Neural cell (in vitro differentiated cells): ENCODE data around the gene SOCS6. TPM values are rescaled to one million over a fixed set of nuclear protein-coding genes. Genes with fewer than 3 reads are reported as not detected.

Experiments
- H2AFZ ChIP-seq: fragments of 200-600, 300-800 bp; sonication (generic), shearing (Covaris generic); 2 replicates; pipeline ENCODE4 v1.6.0; 2014; ENCODE audit warnings: low read depth, mild to moderate bottlenecking, antibody characterized with exemption, low read length, moderate library complexity
- H3F3A ChIP-seq: fragments of 200-600 bp; shearing (Covaris generic); 2 replicates; pipeline ENCODE4 v1.6.1; 2016; ENCODE audit warnings: mild to moderate bottlenecking, moderate library complexity, mixed read lengths, antibody characterized with exemption, low read length; ENCODE audit not compliant: insufficient read depth, poor library complexity, severe bottlenecking
- H3K27ac ChIP-seq: fragments of 200-600, 300-800 bp; sonication (generic), shearing (Covaris generic); 2 replicates; pipeline ENCODE4 v1.5.1; 2014; ENCODE audit warnings: mild to moderate bottlenecking, low read length, moderate library complexity
- H3K27me3 ChIP-seq: fragments of 300-800, 200-600 bp; sonication (generic), shearing (Covaris generic); 2 replicates; pipeline ENCODE4 v1.6.0; 2014; ENCODE audit warnings: mild to moderate bottlenecking, low read depth, low read length, moderate library complexity; ENCODE audit not compliant: insufficient read depth
- H3K36me3 ChIP-seq: fragments of 300-800, 200-600 bp; sonication (generic), shearing (Covaris generic); 2 replicates; pipeline ENCODE4 v1.5.1; 2014; ENCODE audit warnings: mild to moderate bottlenecking, antibody characterized with exemption, low read length, moderate library complexity; ENCODE audit not compliant: insufficient read depth
- H3K4me2 ChIP-seq: fragments of 300-800, 200-600 bp; sonication (generic), shearing (Covaris generic); 2 replicates; pipeline ENCODE4 v1.6.0; 2014; ENCODE audit warnings: mild to moderate bottlenecking, low read length
- H3K4me3 ChIP-seq: fragments of 300-800, 200-600 bp; sonication (generic), shearing (Covaris generic); 2 replicates; pipeline ENCODE4 v1.5.1; 2014; ENCODE audit warnings: mild to moderate bottlenecking, low read length, moderate library complexity
- H3K79me2 ChIP-seq: fragments of 200-600 bp; shearing (Covaris generic); replicated peaks from 2 replicates; pipeline ENCODE4 v1.6.0; 2014; ENCODE audit warnings: mild to moderate bottlenecking, low read length, moderate library complexity; ENCODE audit not compliant: insufficient read depth
- H3K9ac ChIP-seq: fragments of 300-800, 200-600 bp; sonication (generic), shearing (Covaris generic); 2 replicates; pipeline ENCODE4 v1.6.1; 2016; ENCODE audit warnings: mild to moderate bottlenecking, low read length, mixed read lengths
- H3K9me2 ChIP-seq: fragments of 200-600 bp; shearing (Covaris generic); 2 replicates; pipeline ENCODE4 v1.6.1; 2016; ENCODE audit warnings: mild to moderate bottlenecking, low read length, mixed read lengths; ENCODE audit not compliant: insufficient read depth
- H3K9me3 ChIP-seq: fragments of 200-600, 300-800 bp; sonication (generic), shearing (Covaris generic); 2 replicates; pipeline ENCODE4 v1.6.1; 2016; ENCODE audit warnings: mild to moderate bottlenecking, mixed run types, low read length, moderate library complexity, mixed read lengths
- H4K20me1 ChIP-seq: fragments of 200-600 bp; shearing (Covaris generic); 2 replicates; pipeline ENCODE4 v1.6.1; 2016; ENCODE audit warnings: mild to moderate bottlenecking, mixed run types; ENCODE audit not compliant: insufficient read depth
- EP300 ChIP-seq: fragments of 450-650 bp; conservative IDR thresholded peaks from 2 replicates; pipeline ENCODE4 v1.6.1; 2014; ENCODE audit warnings: antibody characterized with exemption, mild to moderate bottlenecking, moderate library complexity; ENCODE audit not compliant: poor library complexity, severe bottlenecking
- EZH2 ChIP-seq: fragments of 200-600, 300-800 bp; shearing (Covaris generic), sonication (generic); IDR thresholded peaks from 2 replicates; pipeline ENCODE4 v1.6.1; 2014; ENCODE audit warnings: antibody characterized with exemption, low read length, borderline replicate concordance, mild to moderate bottlenecking; ENCODE audit not compliant: insufficient read depth, poor library complexity, severe bottlenecking
- MXI1 ChIP-seq: fragments of 450-650 bp; conservative IDR thresholded peaks from 2 replicates; pipeline ENCODE4 v1.6.1; 2014; ENCODE audit warnings: antibody characterized with exemption, mild to moderate bottlenecking; ENCODE audit not compliant: poor library complexity, severe bottlenecking
- POLR2AphosphoS5 ChIP-seq: IDR thresholded peaks from 2 replicates; pipeline ENCODE4 v1.6.1; 2012
- RAD21 ChIP-seq: fragments of 450-650 bp; conservative IDR thresholded peaks from 2 replicates; pipeline ENCODE4 v1.6.1; 2014; ENCODE audit warnings: antibody characterized with exemption, mild to moderate bottlenecking, moderate library complexity
- SMC3 ChIP-seq: fragments of 450-650 bp; conservative IDR thresholded peaks from 2 replicates; pipeline ENCODE4 v1.6.1; 2014; ENCODE audit warnings: antibody characterized with exemption, mild to moderate bottlenecking, moderate library complexity; ENCODE audit not compliant: poor library complexity
- TAF1 ChIP-seq: IDR thresholded peaks from 2 replicates; pipeline ENCODE4 v1.6.1; 2012; ENCODE audit warnings: low read depth
- polyA plus RNA-seq: library from polyadenylated mRNA; depleted of rRNA; stranded (reverse); fragments of >200 nt; gene quantifications from 2 replicates; pipeline ENCODE4 v1.2.3, GENCODE V29; 2014
- TF ChIP-seq, protein P1 (sequence below): fragments of 450-650 bp; IDR thresholded peaks from 2 replicates; pipeline ENCODE4 v1.5.1; 2014; ENCODE audit warnings: antibody characterized with exemption, mild to moderate bottlenecking, moderate library complexity; ENCODE audit not compliant: poor library complexity, severe bottlenecking
- TF ChIP-seq, protein P2 (sequence below): IDR thresholded peaks from 2 replicates; pipeline ENCODE4 v1.6.1; 2012; ENCODE audit warnings: borderline replicate concordance

The SOCS6 gene
- polyA plus RNA-seq, 1 donor from 2014 or later, result 21.9 TPM

DNA sequence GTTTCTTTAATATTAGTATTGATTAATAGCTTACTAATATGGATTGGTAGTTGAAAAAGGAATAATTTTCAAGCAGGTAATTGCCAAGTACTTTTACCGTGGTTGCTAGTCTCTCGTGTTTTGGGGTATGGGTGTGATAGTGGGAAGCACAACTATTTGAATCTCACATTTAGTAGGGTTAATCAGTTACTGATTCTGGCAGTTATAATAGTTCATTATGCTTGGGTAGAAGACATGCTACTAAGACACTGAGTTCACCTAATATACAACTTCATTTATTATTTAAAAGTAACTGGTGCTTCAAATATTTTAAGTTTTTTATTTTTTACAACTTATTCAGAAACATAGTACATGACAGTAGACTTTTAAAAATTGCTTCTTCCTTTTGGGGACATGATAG lies 33.5 kb downstream of the SOCS6 start:
- H4K20me1 ChIP-seq, result no peaks in the 10 kb centered on the region
- H3K36me3 ChIP-seq, result peaks cover 9% of the 10 kb centered on the region
- no peaks in the 10 kb centered on the region for H3K9me2 ChIP-seq
- H3K9ac ChIP-seq, result no peak overlapping the region
- H2AFZ ChIP-seq, result no peak overlapping the region
- H3K9me3 ChIP-seq, result peaks cover 4% of the 10 kb centered on the region
- TF ChIP-seq TAF1 (no peak), SMC3 (no peak), POLR2AphosphoS5 (no peak), EP300 (no peak)
- TF ChIP-seq, protein P1, sequence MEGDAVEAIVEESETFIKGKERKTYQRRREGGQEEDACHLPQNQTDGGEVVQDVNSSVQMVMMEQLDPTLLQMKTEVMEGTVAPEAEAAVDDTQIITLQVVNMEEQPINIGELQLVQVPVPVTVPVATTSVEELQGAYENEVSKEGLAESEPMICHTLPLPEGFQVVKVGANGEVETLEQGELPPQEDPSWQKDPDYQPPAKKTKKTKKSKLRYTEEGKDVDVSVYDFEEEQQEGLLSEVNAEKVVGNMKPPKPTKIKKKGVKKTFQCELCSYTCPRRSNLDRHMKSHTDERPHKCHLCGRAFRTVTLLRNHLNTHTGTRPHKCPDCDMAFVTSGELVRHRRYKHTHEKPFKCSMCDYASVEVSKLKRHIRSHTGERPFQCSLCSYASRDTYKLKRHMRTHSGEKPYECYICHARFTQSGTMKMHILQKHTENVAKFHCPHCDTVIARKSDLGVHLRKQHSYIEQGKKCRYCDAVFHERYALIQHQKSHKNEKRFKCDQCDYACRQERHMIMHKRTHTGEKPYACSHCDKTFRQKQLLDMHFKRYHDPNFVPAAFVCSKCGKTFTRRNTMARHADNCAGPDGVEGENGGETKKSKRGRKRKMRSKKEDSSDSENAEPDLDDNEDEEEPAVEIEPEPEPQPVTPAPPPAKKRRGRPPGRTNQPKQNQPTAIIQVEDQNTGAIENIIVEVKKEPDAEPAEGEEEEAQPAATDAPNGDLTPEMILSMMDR, result no peak
- H3K4me3 ChIP-seq, result no peak overlapping the region
- H3F3A ChIP-seq, result no peaks in the 10 kb centered on the region
- peaks cover 33% of the 10 kb centered on the region for H3K79me2 ChIP-seq
- H3K4me2 ChIP-seq, result no peak overlapping the region
- H3K27me3 ChIP-seq, result no peaks in the 10 kb centered on the region
- H3K27ac ChIP-seq, result no peak overlapping the region

DNA sequence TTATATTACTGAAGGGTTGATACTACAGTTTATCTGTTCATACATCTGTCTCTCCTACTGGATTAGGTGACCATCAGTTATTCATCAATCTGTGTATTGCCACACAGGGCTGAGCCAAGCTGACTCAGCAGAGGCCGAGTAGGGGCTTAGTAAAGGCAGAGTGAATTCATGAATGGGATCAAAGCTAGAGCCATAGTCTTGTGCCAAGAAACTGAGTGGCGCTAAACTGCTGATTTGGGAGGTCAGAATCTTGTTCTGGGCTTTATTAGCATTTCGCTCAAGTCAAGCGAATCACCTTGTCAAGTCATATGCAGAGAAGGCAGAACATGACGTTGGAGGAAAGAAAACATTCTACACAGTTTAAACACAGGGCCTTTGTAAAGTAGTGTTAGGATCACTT lies 34.1 kb downstream of the SOCS6 start:
- Histone ChIP-seq H3K4me2 (no peak overlapping the region), H3K36me3 (peaks cover 9% of the 10 kb centered on the region), H3K9ac (no peak overlapping the region), H3K9me3 (peaks cover 4% of the 10 kb centered on the region), H3K4me3 (no peak overlapping the region), H2AFZ (no peak overlapping the region), H3K27ac (no peak overlapping the region), H3K79me2 (peaks cover 33% of the 10 kb centered on the region), H3K9me2 (no peaks in the 10 kb centered on the region), H3K27me3 (no peaks in the 10 kb centered on the region), H3F3A (no peaks in the 10 kb centered on the region), H4K20me1 (no peaks in the 10 kb centered on the region)
- no peak for TF ChIP-seq RAD21
- TF ChIP-seq EZH2, result no peak
- TF ChIP-seq MXI1, result no peak
- no peak for TF ChIP-seq POLR2AphosphoS5
- TF ChIP-seq EP300, result no peak
- TF ChIP-seq, protein P2, sequence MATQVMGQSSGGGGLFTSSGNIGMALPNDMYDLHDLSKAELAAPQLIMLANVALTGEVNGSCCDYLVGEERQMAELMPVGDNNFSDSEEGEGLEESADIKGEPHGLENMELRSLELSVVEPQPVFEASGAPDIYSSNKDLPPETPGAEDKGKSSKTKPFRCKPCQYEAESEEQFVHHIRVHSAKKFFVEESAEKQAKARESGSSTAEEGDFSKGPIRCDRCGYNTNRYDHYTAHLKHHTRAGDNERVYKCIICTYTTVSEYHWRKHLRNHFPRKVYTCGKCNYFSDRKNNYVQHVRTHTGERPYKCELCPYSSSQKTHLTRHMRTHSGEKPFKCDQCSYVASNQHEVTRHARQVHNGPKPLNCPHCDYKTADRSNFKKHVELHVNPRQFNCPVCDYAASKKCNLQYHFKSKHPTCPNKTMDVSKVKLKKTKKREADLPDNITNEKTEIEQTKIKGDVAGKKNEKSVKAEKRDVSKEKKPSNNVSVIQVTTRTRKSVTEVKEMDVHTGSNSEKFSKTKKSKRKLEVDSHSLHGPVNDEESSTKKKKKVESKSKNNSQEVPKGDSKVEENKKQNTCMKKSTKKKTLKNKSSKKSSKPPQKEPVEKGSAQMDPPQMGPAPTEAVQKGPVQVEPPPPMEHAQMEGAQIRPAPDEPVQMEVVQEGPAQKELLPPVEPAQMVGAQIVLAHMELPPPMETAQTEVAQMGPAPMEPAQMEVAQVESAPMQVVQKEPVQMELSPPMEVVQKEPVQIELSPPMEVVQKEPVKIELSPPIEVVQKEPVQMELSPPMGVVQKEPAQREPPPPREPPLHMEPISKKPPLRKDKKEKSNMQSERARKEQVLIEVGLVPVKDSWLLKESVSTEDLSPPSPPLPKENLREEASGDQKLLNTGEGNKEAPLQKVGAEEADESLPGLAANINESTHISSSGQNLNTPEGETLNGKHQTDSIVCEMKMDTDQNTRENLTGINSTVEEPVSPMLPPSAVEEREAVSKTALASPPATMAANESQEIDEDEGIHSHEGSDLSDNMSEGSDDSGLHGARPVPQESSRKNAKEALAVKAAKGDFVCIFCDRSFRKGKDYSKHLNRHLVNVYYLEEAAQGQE, result no peak
- no peak for TF ChIP-seq TAF1
- no peak for TF ChIP-seq SMC3
- TF ChIP-seq, protein P1, result no peak
